Neural cell (in vitro differentiated cells): ENCODE results near the gene FBXO48. TPM values are rescaled to one million over a fixed set of nuclear protein-coding genes. Genes with fewer than 3 reads are reported as not detected.

ENCODE experiments used
- H2AFZ ChIP-seq: fragments of 200-600, 300-800 bp; sonication (generic), shearing (Covaris generic); 2 replicates; pipeline ENCODE4 v1.6.0; 2014; ENCODE audit warnings: low read depth, mild to moderate bottlenecking, antibody characterized with exemption, low read length, moderate library complexity
- H3F3A ChIP-seq: fragments of 200-600 bp; shearing (Covaris generic); 2 replicates; pipeline ENCODE4 v1.6.1; 2016; ENCODE audit warnings: mild to moderate bottlenecking, moderate library complexity, mixed read lengths, antibody characterized with exemption, low read length; ENCODE audit not compliant: insufficient read depth, poor library complexity, severe bottlenecking
- H3K27ac ChIP-seq: fragments of 200-600, 300-800 bp; sonication (generic), shearing (Covaris generic); 2 replicates; pipeline ENCODE4 v1.5.1; 2014; ENCODE audit warnings: mild to moderate bottlenecking, low read length, moderate library complexity
- H3K27me3 ChIP-seq: fragments of 300-800, 200-600 bp; sonication (generic), shearing (Covaris generic); 2 replicates; pipeline ENCODE4 v1.6.0; 2014; ENCODE audit warnings: mild to moderate bottlenecking, low read depth, low read length, moderate library complexity; ENCODE audit not compliant: insufficient read depth
- H3K36me3 ChIP-seq: fragments of 300-800, 200-600 bp; sonication (generic), shearing (Covaris generic); 2 replicates; pipeline ENCODE4 v1.5.1; 2014; ENCODE audit warnings: mild to moderate bottlenecking, antibody characterized with exemption, low read length, moderate library complexity; ENCODE audit not compliant: insufficient read depth
- H3K4me2 ChIP-seq: fragments of 300-800, 200-600 bp; sonication (generic), shearing (Covaris generic); 2 replicates; pipeline ENCODE4 v1.6.0; 2014; ENCODE audit warnings: mild to moderate bottlenecking, low read length
- H3K4me3 ChIP-seq: fragments of 300-800, 200-600 bp; sonication (generic), shearing (Covaris generic); 2 replicates; pipeline ENCODE4 v1.5.1; 2014; ENCODE audit warnings: mild to moderate bottlenecking, low read length, moderate library complexity
- H3K79me2 ChIP-seq: fragments of 200-600 bp; shearing (Covaris generic); replicated peaks from 2 replicates; pipeline ENCODE4 v1.6.0; 2014; ENCODE audit warnings: mild to moderate bottlenecking, low read length, moderate library complexity; ENCODE audit not compliant: insufficient read depth
- H3K9ac ChIP-seq: fragments of 300-800, 200-600 bp; sonication (generic), shearing (Covaris generic); 2 replicates; pipeline ENCODE4 v1.6.1; 2016; ENCODE audit warnings: mild to moderate bottlenecking, low read length, mixed read lengths
- H3K9me2 ChIP-seq: fragments of 200-600 bp; shearing (Covaris generic); 2 replicates; pipeline ENCODE4 v1.6.1; 2016; ENCODE audit warnings: mild to moderate bottlenecking, low read length, mixed read lengths; ENCODE audit not compliant: insufficient read depth
- H3K9me3 ChIP-seq: fragments of 200-600, 300-800 bp; sonication (generic), shearing (Covaris generic); 2 replicates; pipeline ENCODE4 v1.6.1; 2016; ENCODE audit warnings: mild to moderate bottlenecking, mixed run types, low read length, moderate library complexity, mixed read lengths
- H4K20me1 ChIP-seq: fragments of 200-600 bp; shearing (Covaris generic); 2 replicates; pipeline ENCODE4 v1.6.1; 2016; ENCODE audit warnings: mild to moderate bottlenecking, mixed run types; ENCODE audit not compliant: insufficient read depth
- EP300 ChIP-seq: fragments of 450-650 bp; conservative IDR thresholded peaks from 2 replicates; pipeline ENCODE4 v1.6.1; 2014; ENCODE audit warnings: antibody characterized with exemption, mild to moderate bottlenecking, moderate library complexity; ENCODE audit not compliant: poor library complexity, severe bottlenecking
- EZH2 ChIP-seq: fragments of 200-600, 300-800 bp; shearing (Covaris generic), sonication (generic); IDR thresholded peaks from 2 replicates; pipeline ENCODE4 v1.6.1; 2014; ENCODE audit warnings: antibody characterized with exemption, low read length, borderline replicate concordance, mild to moderate bottlenecking; ENCODE audit not compliant: insufficient read depth, poor library complexity, severe bottlenecking
- MXI1 ChIP-seq: fragments of 450-650 bp; conservative IDR thresholded peaks from 2 replicates; pipeline ENCODE4 v1.6.1; 2014; ENCODE audit warnings: antibody characterized with exemption, mild to moderate bottlenecking; ENCODE audit not compliant: poor library complexity, severe bottlenecking
- POLR2AphosphoS5 ChIP-seq: IDR thresholded peaks from 2 replicates; pipeline ENCODE4 v1.6.1; 2012
- RAD21 ChIP-seq: fragments of 450-650 bp; conservative IDR thresholded peaks from 2 replicates; pipeline ENCODE4 v1.6.1; 2014; ENCODE audit warnings: antibody characterized with exemption, mild to moderate bottlenecking, moderate library complexity
- SMC3 ChIP-seq: fragments of 450-650 bp; conservative IDR thresholded peaks from 2 replicates; pipeline ENCODE4 v1.6.1; 2014; ENCODE audit warnings: antibody characterized with exemption, mild to moderate bottlenecking, moderate library complexity; ENCODE audit not compliant: poor library complexity
- TAF1 ChIP-seq: IDR thresholded peaks from 2 replicates; pipeline ENCODE4 v1.6.1; 2012; ENCODE audit warnings: low read depth
- polyA plus RNA-seq: library from polyadenylated mRNA; depleted of rRNA; stranded (reverse); fragments of >200 nt; gene quantifications from 2 replicates; pipeline ENCODE4 v1.2.3, GENCODE V29; 2014
- TF ChIP-seq, protein P1 (sequence below): fragments of 450-650 bp; IDR thresholded peaks from 2 replicates; pipeline ENCODE4 v1.5.1; 2014; ENCODE audit warnings: antibody characterized with exemption, mild to moderate bottlenecking, moderate library complexity; ENCODE audit not compliant: poor library complexity, severe bottlenecking
- TF ChIP-seq, protein P2 (sequence below): IDR thresholded peaks from 2 replicates; pipeline ENCODE4 v1.6.1; 2012; ENCODE audit warnings: borderline replicate concordance

FBXO48 gene
- polyA plus RNA-seq, 1 donor from 2014 or later: 0.45 TPM

DNA sequence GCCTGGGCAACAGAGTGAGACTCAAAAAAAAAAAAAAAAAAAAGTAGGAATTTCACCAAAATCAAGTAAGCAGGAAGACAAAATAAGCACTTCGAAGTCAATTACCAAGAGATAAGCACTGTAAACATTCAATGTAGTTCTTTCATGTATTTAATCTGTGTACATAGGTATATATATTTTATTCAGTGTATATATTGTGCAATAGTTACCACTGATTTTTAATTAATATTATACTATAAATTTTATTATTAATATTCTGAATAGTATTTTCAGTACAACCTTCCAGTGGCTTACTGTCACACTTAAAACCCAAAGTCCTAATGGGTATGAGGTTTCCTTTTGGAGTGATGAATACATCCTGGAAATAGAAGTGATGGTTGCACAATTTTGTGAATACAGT lies 9.4 kb upstream of the FBXO48 start:
- Histone ChIP-seq H2AFZ (no peak overlapping the region), H3K79me2 (no peaks in the 10 kb centered on the region), H3K27me3 (no peaks in the 10 kb centered on the region), H4K20me1 (no peaks in the 10 kb centered on the region), H3K36me3 (no peaks in the 10 kb centered on the region), H3K9me3 (no peaks in the 10 kb centered on the region), H3K4me2 (no peak overlapping the region), H3K4me3 (no peak overlapping the region), H3K9me2 (no peaks in the 10 kb centered on the region), H3K9ac (no peak overlapping the region), H3K27ac (no peak overlapping the region), H3F3A (no peaks in the 10 kb centered on the region)
- no peak for TF ChIP-seq POLR2AphosphoS5
- TF ChIP-seq RAD21: no peak
- TF ChIP-seq SMC3: no peak
- TF ChIP-seq, protein P1, sequence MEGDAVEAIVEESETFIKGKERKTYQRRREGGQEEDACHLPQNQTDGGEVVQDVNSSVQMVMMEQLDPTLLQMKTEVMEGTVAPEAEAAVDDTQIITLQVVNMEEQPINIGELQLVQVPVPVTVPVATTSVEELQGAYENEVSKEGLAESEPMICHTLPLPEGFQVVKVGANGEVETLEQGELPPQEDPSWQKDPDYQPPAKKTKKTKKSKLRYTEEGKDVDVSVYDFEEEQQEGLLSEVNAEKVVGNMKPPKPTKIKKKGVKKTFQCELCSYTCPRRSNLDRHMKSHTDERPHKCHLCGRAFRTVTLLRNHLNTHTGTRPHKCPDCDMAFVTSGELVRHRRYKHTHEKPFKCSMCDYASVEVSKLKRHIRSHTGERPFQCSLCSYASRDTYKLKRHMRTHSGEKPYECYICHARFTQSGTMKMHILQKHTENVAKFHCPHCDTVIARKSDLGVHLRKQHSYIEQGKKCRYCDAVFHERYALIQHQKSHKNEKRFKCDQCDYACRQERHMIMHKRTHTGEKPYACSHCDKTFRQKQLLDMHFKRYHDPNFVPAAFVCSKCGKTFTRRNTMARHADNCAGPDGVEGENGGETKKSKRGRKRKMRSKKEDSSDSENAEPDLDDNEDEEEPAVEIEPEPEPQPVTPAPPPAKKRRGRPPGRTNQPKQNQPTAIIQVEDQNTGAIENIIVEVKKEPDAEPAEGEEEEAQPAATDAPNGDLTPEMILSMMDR: no peak

DNA sequence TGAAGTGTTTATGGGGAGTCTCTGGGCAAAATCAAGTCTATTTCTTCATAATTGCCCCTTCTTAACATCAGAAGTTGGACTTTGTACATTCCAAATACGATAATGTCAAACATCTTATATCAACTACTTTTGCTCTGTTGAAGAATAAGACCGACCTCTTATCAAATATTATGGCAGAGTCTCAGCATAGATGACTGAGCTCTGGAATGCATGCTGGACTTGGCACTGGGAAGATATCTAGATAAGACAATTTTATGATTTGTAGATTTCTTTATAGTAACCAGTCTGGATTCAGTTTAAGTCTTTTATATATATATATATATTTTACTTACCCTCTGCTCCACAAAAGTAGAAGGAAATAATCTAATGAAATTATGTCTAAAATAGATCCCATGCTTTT lies 8.5 kb upstream of the FBXO48 start:
- Histone ChIP-seq H3K4me3 (no peak overlapping the region), H3K9me3 (no peaks in the 10 kb centered on the region), H3K9me2 (no peaks in the 10 kb centered on the region), H3F3A (no peaks in the 10 kb centered on the region), H4K20me1 (no peaks in the 10 kb centered on the region), H3K4me2 (no peak overlapping the region), H2AFZ (no peak overlapping the region), H3K9ac (no peak overlapping the region), H3K27me3 (no peaks in the 10 kb centered on the region), H3K79me2 (no peaks in the 10 kb centered on the region), H3K36me3 (no peaks in the 10 kb centered on the region), H3K27ac (no peak overlapping the region)
- TF ChIP-seq, protein P1: no peak
- TF ChIP-seq, protein P2, sequence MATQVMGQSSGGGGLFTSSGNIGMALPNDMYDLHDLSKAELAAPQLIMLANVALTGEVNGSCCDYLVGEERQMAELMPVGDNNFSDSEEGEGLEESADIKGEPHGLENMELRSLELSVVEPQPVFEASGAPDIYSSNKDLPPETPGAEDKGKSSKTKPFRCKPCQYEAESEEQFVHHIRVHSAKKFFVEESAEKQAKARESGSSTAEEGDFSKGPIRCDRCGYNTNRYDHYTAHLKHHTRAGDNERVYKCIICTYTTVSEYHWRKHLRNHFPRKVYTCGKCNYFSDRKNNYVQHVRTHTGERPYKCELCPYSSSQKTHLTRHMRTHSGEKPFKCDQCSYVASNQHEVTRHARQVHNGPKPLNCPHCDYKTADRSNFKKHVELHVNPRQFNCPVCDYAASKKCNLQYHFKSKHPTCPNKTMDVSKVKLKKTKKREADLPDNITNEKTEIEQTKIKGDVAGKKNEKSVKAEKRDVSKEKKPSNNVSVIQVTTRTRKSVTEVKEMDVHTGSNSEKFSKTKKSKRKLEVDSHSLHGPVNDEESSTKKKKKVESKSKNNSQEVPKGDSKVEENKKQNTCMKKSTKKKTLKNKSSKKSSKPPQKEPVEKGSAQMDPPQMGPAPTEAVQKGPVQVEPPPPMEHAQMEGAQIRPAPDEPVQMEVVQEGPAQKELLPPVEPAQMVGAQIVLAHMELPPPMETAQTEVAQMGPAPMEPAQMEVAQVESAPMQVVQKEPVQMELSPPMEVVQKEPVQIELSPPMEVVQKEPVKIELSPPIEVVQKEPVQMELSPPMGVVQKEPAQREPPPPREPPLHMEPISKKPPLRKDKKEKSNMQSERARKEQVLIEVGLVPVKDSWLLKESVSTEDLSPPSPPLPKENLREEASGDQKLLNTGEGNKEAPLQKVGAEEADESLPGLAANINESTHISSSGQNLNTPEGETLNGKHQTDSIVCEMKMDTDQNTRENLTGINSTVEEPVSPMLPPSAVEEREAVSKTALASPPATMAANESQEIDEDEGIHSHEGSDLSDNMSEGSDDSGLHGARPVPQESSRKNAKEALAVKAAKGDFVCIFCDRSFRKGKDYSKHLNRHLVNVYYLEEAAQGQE: no peak
- TF ChIP-seq EZH2: no peak
- TF ChIP-seq MXI1: no peak

DNA sequence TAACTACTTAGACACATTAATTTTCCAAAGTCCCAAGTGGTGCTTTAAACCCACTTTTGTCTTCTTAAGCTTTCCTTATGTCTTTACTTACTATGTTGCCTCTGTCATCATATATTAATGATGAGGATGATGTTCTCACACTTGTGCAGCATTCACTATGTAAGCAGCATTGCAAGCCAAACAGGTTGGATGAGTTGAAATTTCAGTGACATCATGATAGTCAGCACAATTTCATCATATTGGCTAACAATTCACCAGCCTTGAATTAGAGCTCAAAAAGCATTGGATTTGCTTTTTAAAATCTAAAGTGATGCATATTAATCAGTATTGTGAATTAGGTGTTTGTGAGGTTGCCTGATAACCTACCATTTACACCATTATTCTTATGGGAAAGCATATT lies 8.0 kb upstream of the FBXO48 start:
- no peak overlapping the region for H3K4me3 ChIP-seq
- no peaks in the 10 kb centered on the region for H3K79me2 ChIP-seq
- no peak overlapping the region for H3K4me2 ChIP-seq
- TF ChIP-seq POLR2AphosphoS5: no peak
- TF ChIP-seq, protein P2: no peak
- no peak for TF ChIP-seq TAF1
- TF ChIP-seq MXI1: no peak
- no peak for TF ChIP-seq EZH2
- no peak for TF ChIP-seq SMC3
- TF ChIP-seq EP300: no peak
- TF ChIP-seq, protein P1: no peak
- no peak for TF ChIP-seq RAD21
- no peaks in the 10 kb centered on the region for H3F3A ChIP-seq
- H4K20me1 ChIP-seq: no peaks in the 10 kb centered on the region
- H3K36me3 ChIP-seq: no peaks in the 10 kb centered on the region
- no peak overlapping the region for H2AFZ ChIP-seq
- no peaks in the 10 kb centered on the region for H3K9me3 ChIP-seq
- no peaks in the 10 kb centered on the region for H3K27me3 ChIP-seq
- H3K27ac ChIP-seq: no peak overlapping the region
- no peak overlapping the region for H3K9ac ChIP-seq
- no peaks in the 10 kb centered on the region for H3K9me2 ChIP-seq
